Caki2 (cell line): ENCODE results near the gene SPRR5. TPM values are rescaled to one million over a fixed set of nuclear protein-coding genes. Genes with fewer than 3 reads are reported as not detected.

Source experiments
- DNase-seq: peaks from one replicate; pipeline ENCODE4 v3.0.0-alpha.2; 2015; ENCODE audit warnings: low read depth
- in situ Hi-C: cut with HindIII; loops from 2 replicates; pipeline ENCODE4 v1.10.0; 2016; ENCODE audit warnings: low sequenced_read_pairs, low pct_unique_long_range_greater_than_20kb, mixed read lengths
- total RNA-seq: library from RNA; depleted of rRNA; stranded (reverse); fragments of >200 nt; shearing (Covaris generic); gene quantifications from 2 replicates; pipeline ENCODE4 v1.2.3, GENCODE V29; 2014; ENCODE audit warnings: low replicate concordance; rRNA removed

Gene SPRR5
- total RNA-seq, 1 experiment from 2014 or later = not detected

DNA sequence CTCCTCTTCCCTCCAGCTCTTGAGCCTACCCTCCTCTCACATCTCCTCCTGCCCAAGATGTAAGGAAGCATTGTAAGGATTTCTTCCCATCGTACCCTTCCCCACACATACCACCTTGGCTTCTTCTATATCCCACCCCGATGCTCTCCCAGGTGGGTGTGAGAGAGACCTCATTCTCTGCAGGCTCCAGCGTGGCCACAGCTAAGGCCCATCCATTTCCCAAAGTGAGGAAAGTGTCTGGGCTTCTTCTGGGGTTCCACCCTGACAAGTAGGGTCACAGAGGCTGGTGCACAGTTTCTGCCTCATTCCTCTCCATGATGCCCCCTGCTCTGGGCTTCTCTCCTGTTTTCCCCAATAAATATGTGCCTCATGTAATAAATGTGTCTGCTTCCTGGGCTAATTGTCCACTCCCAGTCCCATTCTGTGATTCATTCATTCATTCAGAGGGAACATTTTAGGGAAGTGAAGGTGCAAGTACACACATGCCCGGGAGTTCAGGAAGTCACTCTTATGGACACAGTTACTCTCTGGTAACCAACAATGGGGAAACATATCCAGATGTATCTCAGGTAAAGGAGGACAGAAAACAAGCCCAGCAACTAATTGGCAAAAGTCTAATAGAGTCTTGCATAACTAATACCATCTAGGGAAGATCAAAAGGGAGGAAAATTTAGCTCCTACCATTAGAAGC lies 25.3 kb downstream of the SPRR5 start:
- in situ Hi-C loops = no loop called here

DNA sequence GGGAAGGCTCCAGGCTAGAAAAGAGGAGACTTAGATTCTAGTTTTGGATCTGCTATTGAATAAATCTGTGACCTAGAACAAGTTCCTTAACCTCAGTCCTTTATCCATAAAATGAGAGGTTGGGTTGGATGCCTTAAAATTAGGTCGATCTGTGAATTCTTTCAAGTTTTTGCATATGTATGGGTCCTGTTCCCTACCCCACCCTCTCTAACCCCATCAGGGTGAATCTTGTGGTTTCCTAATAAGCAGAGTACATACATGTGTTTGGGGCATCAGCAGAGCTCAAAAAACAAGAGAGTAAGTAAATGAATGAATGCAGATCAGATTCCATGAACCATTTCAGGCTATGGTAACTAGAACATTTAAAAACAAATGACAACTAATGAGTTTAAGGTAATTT lies 29.7 kb downstream of the SPRR5 start:
- no peak for DNase-seq
- in situ Hi-C loops = no loop called here

More for the DNA sequence above, 25.3 kb downstream of the SPRR5 start:
- no peak for DNase-seq

DNA sequence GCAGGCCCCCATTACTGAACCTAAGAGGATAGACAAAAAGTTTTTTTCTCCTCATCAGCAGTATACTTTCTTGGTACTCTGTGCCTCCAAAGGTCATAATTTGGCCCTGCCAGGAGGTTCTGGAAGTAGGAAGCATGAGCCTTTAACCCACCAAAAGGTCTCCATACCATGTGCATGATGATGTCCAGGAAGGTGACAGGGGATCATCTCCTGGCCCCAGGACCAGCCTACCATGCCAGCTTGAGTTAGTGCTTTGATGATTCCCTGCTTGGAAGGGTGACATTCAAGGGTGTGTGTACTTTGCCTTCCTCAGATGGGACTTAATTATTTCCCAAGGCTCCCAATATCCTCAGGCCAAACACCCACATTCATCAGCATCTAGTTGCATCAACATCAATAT lies 30.6 kb downstream of the SPRR5 start:
- in situ Hi-C loops = no loop called here
- DNase-seq = no peak

DNA sequence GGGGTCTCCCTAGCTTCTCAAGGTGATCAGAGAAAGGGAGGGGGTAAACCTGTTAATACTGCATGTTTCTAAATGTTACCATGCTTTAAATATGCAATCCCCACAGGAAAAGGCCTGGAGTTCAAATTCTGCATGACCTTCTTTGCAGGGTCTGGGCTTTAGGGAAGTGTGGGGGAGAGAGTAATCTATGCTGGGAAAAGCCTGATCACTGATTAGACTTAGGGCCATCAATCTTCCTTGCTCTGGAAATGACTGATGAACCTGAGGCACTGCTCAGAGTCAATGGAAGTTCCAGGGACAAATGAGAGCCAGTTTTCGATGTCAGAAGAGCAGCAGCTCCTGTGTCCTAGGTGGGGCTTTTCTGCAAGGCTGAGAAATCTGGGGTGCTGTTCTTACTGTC lies 33.7 kb downstream of the SPRR5 start:
- DNase-seq = no peak
- in situ Hi-C loops = no loop called here

DNA sequence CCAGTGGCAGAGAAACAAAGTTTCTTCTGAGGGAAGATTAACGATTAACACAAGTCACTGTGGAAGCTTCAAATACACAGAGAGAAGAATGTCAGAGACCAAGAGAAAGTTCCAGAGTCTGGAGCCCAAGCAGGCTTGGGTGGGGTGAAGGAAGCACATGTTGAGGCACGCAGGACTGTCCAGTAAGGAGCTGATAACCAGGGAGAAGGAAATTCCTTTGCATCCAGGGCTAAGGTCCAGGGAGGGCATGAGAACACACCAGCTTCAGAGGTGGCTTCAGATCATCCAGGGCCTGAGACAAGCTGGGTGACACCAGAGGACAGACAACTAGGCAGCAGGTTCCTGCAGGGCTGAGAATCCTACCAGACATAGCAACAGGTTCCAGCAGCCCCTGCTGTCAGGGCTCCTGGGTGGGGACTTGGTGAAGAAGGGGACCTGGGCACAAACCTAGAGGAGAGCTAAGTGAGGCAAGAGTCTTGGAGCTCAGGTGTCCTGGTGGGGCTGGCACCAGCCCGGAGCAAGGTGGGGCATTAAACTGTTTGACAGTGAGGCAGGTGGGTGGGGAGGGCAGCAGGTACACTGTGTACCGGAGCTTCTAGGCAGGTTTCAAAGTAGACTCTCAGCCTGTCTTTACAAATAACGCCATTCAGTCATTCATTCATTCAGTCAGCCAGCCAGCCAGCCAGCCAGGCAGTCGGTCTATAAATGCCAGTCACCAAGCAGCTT lies 34.3 kb downstream of the SPRR5 start:
- no peak for DNase-seq
- in situ Hi-C loops = no loop called here

DNA sequence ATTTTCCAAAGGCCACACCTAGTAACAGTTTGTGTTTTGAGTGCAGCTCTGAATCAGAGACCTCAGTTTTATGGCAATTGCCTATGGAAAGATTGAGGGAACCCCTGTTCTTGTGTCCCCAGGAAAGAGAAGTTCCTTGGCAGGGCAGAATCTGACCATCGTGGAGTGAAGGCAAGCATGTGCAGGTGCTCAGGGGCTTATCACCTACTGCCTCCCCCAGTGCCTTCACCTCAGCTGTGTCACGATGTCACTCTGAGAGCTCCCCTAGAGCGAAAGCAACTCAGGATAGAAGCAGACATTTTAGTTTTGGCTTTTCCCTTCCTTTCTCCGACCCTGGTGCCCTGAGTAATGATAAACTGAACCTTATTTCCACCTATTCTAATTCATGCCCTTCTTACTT lies 35.1 kb downstream of the SPRR5 start:
- in situ Hi-C loops = no loop called here
- DNase-seq = no peak

DNA sequence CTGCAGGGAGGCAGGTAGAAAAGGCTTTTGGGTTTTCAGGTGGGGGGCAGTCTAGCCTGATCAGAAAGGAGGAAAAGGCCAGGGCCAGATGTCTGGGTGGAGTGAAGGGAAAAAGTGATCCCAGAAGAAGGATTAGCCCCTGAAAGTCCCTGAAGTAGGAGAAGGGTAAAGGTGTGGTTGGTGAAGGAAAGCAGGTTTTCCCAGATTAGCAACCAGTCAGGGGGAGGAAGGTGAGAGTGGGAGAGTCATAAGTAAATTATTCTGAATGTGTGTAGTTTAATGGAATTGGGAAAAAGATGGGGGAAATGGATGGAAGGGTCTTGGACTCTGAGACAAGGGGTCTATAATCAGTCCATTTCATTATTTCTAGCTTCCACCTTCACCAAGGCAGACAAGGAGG lies 36.2 kb downstream of the SPRR5 start:
- in situ Hi-C loops = no loop called here
- DNase-seq = no peak

DNA sequence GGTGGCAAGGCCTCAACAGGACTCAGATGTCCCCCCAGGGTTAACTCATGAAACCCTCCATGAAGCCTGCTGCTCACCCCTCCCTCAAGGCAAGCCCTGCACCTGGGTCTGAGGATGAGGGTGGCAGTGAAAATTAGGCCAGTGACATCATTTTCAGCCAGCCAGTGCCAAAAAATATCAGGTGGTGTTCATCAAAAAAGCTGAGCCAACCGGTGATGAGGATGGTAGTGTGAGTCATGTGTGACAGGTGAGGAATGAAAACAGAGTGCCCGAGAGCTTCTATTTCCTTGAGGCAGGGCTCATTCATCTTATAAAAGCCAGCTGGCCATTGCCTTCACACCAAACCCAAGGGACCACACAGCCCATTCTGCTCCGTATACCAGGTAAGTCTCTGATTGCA lies 36.7 kb downstream of the SPRR5 start, which contains the start of gene SPRR1A:
TSS of gene SPRR1A (plus strand) at position 339 of the 400 bp plus-strand sequence. CDS start 1,150 bp downstream, outside the sequence.
- no peak for DNase-seq
- in situ Hi-C loops = no loop called here

DNA sequence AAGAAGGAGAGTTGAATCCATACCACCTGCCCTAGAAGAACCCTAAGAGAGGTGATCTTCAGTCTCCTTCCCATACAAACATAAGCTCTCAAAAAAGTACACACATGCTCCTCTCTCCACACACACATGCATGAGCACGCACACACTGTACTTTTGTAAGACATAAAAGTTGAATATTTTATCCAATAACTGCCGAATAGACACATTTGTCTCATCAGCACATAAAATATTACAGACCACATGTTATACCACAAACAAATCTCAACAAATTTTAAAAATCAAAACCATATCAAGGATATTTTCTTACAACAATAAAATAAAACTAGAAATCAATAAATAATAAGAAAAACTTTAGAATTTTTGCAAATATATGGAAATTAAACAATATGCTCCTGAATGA lies 39.6 kb downstream of the SPRR5 start:
- in situ Hi-C loops = no loop called here
- no peak for DNase-seq

DNA sequence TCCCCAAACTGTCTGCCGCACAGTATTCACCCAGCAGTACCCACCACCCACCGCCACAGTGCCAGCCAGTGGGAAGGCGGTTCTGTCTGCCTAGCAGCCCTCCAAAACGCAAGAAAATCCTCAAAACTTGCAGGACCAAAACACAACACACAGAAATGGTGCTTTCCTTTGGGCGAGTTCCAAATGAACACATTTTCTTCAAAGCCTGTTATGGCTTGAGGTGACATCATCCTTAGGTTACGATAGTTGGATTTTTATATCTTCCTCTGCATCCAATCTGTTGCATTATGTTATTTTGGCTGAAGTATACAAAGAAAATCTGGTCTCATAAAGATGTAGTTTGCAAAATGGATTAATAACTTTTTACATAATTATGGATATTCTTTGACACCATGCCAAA lies 46.2 kb downstream of the SPRR5 start:
- in situ Hi-C loops = no loop called here
- DNase-seq = no peak

DNA sequence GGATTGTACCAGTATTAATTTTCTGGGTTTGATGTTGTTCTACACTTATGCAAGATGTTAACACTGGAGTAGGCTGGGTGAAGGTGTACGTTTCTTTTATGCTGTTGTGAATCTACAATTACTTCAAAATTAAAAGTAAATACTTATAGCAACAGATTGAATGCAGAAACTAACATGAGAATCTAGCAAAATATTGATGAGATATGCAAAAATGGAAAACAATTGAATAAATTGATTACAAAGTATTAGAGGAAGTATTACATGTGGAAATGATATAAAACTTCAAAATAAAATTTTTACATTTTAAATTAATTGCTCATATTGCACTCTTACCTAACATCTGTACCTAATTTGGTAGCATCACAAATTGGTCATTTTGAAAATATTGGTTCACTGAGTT lies 48.8 kb downstream of the SPRR5 start:
- DNase-seq = no peak
- in situ Hi-C loops = no loop called here

DNA sequence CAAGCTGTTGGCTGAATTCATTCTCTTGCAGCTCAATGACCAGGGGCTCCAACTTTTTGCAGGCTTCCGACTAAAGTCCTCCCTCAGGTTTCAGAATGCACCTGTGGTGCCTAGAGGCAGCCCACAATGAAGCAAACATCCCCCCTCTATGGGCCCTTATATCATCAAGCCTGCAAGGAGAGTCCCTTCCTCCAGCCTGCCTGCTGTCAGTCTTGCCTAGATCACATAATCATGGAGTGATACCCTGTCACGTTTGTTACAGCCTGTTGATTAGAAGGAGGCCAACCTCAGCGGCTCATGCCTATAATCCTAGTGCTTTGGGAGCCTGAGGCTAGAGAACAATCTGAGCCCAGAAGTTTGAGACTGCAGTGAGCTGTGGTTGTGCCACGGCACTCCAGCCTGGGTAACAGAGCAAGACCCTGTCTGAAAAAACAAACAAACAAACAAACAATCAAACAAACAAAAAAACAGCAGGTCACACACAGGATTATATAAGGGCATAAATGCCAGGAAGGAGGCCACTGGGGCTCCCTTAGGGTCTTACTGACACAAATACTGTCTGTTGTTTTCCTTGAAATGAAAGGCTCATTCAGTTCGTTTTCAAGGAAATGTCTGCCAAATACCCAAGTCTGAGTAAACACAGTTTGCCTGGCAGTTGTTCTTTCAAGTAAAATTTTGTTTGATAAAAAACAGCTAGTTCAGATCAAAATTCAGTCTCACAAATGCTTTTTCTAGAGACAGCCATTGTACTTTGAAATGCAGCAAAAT lies 49.8 kb downstream of the SPRR5 start:
- DNase-seq = no peak
- in situ Hi-C loops = no loop called here

DNA sequence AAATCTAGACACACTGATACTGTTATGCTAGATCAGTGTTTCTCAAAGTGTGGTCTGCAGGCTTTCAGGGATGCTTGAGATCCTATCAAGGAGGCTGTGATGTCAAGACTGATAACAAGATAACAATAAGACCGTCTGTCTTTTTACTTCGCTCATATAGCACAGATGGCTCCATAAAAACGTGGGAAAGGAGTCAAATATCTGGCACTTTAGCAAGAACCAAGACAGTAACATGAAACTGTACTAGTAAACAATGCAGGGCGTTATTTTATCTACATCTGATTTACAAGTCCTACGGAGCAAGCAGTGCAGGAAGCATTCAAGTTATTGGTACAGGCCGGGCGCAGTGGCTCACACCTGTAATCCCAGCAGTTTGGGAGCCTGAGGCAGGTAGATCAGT lies 50.9 kb downstream of the SPRR5 start:
- DNase-seq = no peak
- in situ Hi-C loops = no loop called here

DNA sequence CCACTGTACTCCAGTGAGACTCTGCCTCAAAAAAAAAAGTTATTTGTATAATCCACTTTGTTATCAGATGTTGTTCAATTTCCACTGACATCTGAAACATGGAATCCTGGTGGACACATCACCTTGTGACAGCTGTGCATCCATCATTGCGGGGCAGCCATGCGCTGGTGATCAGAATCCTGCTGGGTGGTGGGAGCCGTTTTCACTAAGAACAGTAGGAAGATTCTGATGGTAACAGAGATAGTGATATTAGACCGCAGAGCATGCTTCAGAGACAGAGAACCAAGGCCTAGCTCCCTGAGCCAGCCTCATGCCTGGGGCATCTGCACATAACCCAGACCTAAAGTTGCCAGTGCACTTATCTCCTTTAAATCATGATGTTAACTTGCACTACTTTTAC lies 51.5 kb downstream of the SPRR5 start:
- DNase-seq = no peak
- in situ Hi-C loops = no loop called here

Other genes starting within 250 kb of the SPRR5 start
- not detected in 2 replicates for gene LCE2A, start 248.9 kb upstream of the SPRR5 start, total RNA-seq
- gene LCE4A, start 239.0 kb upstream of the SPRR5 start, total RNA-seq = not detected in 2 replicates
- gene KPRP, start 189.2 kb upstream of the SPRR5 start, total RNA-seq = not detected in 2 replicates
- not detected in 2 replicates for gene LCE1F, start 172.1 kb upstream of the SPRR5 start, total RNA-seq
- not detected in 2 replicates for gene LCE1E, start 160.9 kb upstream of the SPRR5 start, total RNA-seq
- gene LCE1D, start 150.5 kb upstream of the SPRR5 start, total RNA-seq = not detected in 2 replicates
- gene LCE1C, start 140.6 kb upstream of the SPRR5 start, total RNA-seq = not detected in 2 replicates
- not detected in 2 replicates for gene LCE1B, start 135.2 kb upstream of the SPRR5 start, total RNA-seq
- not detected in 2 replicates for gene LCE1A, start 119.7 kb upstream of the SPRR5 start, total RNA-seq
- gene LCE6A, start 104.3 kb upstream of the SPRR5 start, total RNA-seq = not detected in 2 replicates
- gene LCE7A, start 87.2 kb upstream of the SPRR5 start, total RNA-seq = not detected in 2 replicates
- gene SMCP, start 68.9 kb upstream of the SPRR5 start, total RNA-seq = not detected in 2 replicates
- not detected in 2 replicates for gene IVL, start 38.7 kb upstream of the SPRR5 start, total RNA-seq
- not detected in 2 replicates for gene SPRR4, start 23.4 kb downstream of the SPRR5 start, total RNA-seq
- not detected in 2 replicates for gene SPRR1A, start 36.9 kb downstream of the SPRR5 start, total RNA-seq
- not detected in 2 replicates for gene SPRR3, start 54.5 kb downstream of the SPRR5 start, total RNA-seq
- gene SPRR1B, start 84.0 kb downstream of the SPRR5 start, total RNA-seq = not detected in 2 replicates
- not detected in 2 replicates for gene SPRR2D, start 93.9 kb downstream of the SPRR5 start, total RNA-seq
- not detected in 2 replicates for gene SPRR2A, start 110.3 kb downstream of the SPRR5 start, total RNA-seq
- not detected in 2 replicates for gene SPRR2B, start 124.4 kb downstream of the SPRR5 start, total RNA-seq
- not detected in 2 replicates for gene SPRR2E, start 147.3 kb downstream of the SPRR5 start, total RNA-seq
- gene SPRR2F, start 166.3 kb downstream of the SPRR5 start, total RNA-seq = not detected in 2 replicates
- gene SPRR2G, start 203.7 kb downstream of the SPRR5 start, total RNA-seq = not detected in 2 replicates